HG03575 (cell line): ENCODE results near the gene RBMS3.
"Not testable (repeated sequence)": the region's sequence is repeated elsewhere in the genome, so short reads cannot be mapped to it uniquely, and the experiment has no call there.

Source experiments
- ATAC-seq: cut with Tn5 transposase; IDR thresholded peaks from one replicate; pipeline ENCODE4 v1.9.1; 2021; ENCODE audit not compliant: unreplicated experiment, insufficient number of reproducible peaks, low FRiP score; ENCODE audit errors: extremely low read depth

Gene RBMS3

DNA sequence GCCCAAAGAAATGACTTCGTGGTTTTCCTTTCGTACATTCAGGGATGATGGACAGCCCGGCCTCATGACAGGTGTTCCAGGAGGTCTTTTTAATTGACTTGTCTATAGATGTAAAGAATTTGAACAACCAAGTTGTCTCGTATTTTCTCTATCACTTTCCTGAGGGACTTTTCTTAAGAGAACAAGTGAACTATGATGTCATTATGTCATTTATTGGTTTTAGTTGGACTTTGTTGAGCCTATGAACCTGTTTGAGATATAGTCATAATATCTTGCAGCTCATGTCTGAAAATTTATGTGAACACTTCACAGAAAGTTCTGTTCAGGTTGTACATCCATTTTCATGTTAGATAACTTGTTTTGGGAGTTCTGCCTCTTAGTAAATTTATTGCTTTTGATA is 89.2 kb downstream of the RBMS3 start:
- no peak for ATAC-seq

- no peak for ATAC-seq
These were observed 89.9 kb downstream of the RBMS3 start for GRCh38 chr3:29370476-29371420.

DNA sequence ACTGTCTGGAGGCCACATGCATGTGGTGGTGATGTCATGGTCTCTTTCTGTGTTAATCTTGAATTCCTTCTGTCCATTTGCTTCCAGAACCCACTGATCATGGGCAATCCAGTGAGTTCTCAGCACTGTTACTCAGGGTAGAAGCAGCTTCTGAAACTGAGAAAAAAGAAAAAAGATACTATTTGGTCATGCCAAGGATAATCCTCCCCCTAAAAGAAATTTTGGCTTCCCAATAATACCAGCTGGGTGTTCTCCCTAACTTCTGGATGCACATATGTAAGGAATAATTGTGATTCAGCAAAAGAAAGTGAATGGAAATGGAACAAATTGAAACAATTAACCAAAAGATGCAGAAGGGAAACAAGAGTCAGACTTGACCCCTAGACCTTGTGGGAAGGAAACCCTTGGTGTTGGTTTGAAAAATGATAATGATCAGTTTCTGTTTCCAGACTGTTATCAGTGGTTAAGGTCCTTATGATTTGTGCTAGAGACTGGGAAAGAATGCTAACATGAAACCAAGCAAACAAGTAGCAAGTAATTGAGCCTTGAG is 92.3 kb downstream of the RBMS3 start:
- no peak for ATAC-seq

DNA sequence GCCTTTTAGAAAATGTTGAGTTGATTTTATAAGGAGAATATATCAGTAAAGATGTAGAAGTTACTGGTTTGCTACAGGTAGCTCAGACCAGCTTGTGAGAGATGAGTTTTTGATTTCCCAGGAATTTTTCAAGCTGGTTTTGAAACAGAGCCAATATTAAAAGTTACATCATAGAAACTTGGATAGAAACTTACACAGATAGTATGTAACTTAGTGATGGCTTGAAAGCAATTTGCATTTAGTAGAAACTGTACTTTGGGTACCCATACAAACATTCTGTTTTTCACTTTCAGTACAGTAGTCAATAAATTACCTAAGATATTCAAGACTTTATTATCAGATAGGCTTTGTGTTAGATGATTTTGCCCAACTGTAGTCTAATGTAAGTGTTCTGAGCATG is 93.4 kb downstream of the RBMS3 start:
- no peak for ATAC-seq

- ATAC-seq = no peak
These were observed 98.2 kb downstream of the RBMS3 start for GRCh38 chr3:29379097-29379496.

DNA sequence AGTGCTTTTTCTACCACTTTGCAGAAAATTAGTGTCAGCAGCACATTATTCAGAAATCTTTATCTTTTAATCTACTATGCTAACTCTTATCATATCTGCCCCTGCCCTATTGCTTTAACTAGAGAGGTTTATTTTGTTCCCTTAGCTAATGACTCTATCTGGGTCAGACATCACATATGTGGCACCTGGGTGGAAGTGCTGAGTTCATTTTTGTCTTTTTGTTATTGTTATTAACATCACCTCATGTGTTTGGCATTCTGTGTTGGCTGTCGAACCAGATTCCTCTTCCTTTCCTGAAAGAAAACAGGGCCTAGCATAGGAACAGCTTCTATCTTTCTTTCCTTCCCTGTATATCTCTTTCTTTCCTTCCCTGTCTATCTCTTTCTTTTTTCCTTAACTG is 100.7 kb downstream of the RBMS3 start:
- no peak for ATAC-seq

DNA sequence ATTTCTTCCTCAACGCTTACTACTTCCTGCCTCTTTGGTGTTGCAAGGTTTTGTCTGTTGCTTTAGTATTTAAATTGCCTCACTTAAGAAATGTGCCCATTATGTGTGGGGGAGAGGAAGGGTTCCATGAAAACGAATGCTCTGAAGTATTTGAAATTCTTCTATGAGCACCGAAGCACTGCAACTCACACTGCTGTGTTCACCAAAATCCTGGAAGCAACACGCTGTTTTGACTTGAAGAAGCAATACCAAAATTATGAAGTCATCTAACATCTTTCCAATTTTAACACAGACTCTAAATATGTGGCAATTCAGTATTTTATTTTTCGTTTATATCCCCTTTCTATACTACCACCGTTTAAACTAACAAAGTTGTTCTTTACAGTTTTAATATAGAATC is 101.5 kb downstream of the RBMS3 start:
- no peak for ATAC-seq

DNA sequence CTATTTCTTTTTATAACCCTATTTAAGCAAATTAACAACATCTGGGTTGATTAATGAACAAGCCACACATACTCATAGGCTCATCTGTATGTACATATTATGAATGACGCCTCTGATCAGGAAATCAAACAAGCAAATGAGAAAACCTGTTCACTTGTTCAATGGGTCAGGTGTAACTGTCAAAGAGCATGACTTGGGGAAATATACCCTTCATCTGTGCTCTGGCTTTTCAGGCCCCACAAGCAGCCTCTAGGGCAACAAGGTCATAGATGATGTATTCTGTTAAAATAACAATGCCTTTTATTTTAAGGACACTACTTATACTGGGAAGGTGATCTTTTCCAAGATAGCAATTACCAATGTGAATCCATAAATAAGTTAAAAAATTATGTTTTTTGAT is 102.0 kb downstream of the RBMS3 start:
- no peak for ATAC-seq

- no peak for ATAC-seq
These were observed 103.8 kb downstream of the RBMS3 start for GRCh38 chr3:29384640-29385039.

DNA sequence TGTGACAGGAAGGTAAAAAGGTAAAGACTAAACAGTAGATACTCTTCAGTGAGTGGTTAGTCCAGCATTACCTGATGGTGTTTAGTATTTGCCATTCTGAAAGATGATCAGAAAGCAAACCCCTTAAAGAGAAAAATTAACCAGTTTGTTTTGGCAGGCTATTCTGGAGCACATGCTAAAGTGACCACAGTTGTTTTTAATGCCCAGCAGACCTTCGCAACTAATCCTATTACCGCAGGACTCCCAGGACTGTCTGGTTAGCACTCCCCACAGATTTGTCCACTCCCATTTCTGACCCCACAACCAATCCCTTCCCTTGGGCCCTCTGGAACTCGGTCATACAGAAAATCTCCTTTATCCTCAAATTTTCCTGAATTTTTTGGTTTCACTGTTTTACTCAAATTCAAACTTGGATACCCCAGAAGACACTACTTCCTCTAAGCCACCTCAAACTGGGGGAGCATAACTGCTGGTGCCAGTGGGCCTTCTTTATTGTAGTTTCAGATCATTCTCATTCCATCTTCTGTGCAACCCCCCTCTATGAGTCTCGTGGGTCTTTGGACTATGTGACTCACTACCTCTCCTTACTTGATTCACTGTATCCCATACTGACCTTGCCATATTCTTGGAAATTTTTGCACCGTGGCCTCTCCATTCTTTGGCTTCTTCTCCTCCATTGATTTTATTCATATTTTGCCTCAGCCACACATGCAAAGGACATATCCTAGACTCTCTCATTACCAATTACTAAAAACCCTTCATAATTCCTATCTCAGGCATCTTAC is 104.4 kb downstream of the RBMS3 start:
- no peak for ATAC-seq

DNA sequence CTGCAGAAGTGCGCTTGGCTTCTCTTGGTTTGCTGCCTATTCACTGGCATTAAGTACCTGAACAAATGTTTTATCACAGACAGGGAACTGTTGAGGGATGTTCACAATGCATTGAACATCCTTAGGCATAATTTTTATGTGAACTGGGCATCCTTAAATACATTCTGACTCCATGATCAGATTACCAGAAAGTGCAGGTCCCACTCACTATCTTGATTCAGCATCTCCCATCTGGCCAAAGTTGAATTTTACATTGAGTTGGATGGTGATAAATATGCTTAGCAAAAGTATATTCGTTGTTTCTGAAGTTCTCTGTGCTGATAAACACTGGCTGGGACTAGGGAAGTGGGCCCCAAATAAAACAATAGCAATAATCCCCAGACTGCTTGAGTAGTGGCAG is 108.5 kb downstream of the RBMS3 start:
- ATAC-seq = no peak

DNA sequence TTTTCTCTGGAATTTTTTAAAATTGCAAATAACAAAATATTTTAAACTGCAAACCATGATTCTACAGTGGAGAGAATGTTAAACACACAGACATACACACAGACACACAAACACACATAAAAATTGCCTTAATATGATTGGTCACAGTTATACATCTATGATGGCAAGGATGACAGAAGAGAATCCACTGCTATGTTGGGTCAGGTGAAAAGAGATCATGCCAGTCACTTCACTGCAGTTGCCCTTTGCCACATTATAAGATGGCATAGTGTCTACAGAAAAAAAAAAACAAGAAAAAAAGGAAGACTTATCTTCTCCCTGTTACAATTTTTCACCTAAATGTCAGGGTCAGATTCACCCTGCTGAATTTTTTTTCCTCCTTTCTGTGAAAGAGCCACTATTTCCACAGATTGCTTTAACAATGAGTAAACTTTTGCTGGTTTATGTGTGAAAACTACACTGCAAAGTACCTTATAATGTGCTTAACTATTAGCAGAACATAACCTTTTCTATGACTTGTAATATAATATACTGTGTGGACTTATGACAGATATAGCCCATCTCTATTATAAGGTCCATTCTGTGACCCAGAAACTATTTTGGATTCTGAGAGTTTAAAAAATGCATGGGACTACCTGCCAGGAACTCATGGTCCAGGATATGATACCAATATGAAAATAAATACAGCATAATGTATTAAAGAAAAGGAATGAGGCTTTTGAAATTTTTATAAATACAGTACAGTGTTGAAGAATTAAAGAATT is 111.9 kb downstream of the RBMS3 start:
- ATAC-seq = no peak

GRCh38 chr3:29393946-29394345 is 113.1 kb downstream of the RBMS3 start:
- ATAC-seq = not testable (repeated sequence)

DNA sequence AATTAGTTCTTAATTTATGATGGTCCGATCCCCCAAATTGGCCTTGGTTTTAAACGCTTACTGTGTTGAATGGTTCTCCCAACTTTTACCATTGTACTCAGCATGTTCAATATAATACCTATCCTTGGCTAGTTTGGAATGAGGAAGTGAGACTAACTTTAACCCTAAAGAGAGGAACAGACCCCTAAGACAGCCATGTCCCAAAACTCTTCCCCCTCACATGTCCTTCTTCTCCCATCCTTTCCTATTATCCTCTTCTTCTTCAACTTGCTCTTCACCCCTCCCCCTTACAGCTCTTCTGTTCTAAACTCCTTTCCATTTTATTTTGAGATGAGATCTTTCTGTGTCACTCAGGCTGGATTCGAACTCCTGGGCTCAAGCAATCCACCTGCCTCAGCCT is 116.5 kb downstream of the RBMS3 start:
- no peak for ATAC-seq

DNA sequence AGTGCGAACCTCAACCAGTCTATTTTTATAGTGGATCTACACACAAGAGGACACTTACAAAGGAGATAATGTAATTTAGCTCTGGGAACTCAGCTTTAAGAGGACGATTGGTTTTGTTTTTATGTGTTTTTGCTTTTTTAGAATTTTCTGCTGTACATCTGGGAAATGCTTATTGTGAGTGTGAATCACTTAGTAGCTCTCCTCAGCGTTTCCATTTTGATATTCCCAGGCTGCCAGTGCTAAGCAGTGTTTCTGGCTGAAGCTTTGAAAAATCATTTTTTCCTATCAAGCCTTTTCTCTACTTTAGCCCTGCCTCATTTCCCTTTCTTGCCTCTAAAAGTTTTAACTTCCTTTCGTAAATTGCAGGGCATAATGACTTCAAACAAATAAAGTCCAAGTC is 117.9 kb downstream of the RBMS3 start:
- no peak for ATAC-seq

DNA sequence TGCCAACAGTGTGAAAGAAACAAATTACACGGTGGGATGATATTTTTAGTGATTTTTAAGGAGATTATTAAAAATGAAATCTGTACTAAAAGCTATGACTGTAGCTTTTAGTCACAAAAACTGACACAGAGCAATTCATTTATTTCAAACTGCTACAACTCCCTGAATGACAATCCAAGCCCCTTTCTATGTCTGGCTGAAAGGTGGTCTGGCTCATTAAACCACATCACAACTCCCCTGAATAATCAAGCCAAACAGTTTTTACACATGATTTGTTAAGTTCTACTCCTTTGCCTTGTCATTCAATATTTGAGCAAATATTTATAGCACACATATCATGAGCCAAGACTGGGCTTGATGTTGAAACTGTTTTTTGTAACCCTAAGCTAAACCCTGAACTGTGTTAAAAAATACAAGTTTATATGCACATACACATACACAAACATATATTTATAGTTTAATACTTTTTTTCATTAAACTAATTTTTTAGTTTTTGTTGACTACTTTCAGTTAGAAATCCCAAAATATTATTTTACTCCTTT is 125.5 kb downstream of the RBMS3 start:
- ATAC-seq = no peak

DNA sequence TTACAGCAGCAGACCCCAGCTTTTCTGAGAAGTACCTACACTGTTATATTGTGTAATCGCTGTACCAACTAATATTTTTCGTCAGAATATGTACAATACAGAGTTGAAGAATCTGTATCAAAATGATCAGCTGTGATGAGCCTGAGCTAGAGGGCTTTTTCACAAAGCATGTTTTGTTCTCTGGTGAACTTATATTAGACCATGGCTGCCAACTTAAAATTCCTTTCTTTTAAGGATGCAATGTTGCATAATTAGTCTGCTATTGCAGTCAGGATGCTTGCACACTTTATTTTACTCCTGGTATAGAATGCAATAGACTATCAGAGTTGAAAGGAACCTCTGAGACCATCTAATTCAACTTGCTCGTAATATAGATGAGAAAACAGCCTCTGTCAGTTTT is 127.8 kb downstream of the RBMS3 start:
- ATAC-seq = no peak

GRCh38 chr3:29409409-29409808 is 128.5 kb downstream of the RBMS3 start:
- ATAC-seq = no peak

DNA sequence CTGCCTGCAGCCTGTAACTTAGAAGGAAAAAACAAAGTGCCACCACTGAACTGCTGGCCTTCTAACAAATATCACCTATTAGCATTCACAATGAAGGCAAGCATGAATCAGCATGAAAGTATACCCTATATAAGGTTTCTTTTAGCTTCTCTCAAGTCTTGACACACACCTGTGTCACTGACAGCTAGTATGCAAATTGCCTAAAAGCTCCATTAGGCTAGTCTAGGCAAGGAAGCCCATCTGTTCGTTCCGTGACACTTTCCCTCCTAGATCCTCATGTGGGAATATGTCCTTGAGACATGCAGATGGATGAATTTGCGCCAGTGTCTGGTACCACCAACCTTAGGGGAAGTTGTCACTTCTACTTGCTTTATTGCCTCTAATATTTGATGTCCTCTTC is 129.3 kb downstream of the RBMS3 start:
- no peak for ATAC-seq
